GM12878 (cell line): ENCODE measurements around the gene MLLT3. TPM values are rescaled to one million over a fixed set of nuclear protein-coding genes. Genes with fewer than 3 reads are reported as not detected.

Experiments used
- ATAC-seq: fragments of 200-7000 bp; cut with Tn5 transposase; 3 replicates; pipeline ENCODE4 v1.9.1; 2020; ENCODE audit warnings: mild to moderate bottlenecking, moderate library complexity
- BruUV-seq: library from RNA; stranded (reverse); fragments of 400-500 nt; replicated peaks from 2 replicates; lab custom pipeline; 2021; lab: Mats Ljungman, UMichigan
- CTCF ChIA-PET: fragments of 300-600 bp; sonication (Branson Sonifier 250); formaldehyde crosslinking; extraction: SDS; loops from one replicate; lab custom pipeline; 2021; ENCODE audit warnings: inconsistent platforms; lab: Yijun Ruan, JAX
- POLR2A ChIA-PET: fragments of 350-600 bp; formaldehyde crosslinking; extraction: SDS; loops from one replicate; lab custom pipeline; 2021; ENCODE audit warnings: inconsistent platforms; lab: Charles Lee
- RAD21 ChIA-PET: fragments of 300-600 bp; sonication (Branson Sonifier 250); formaldehyde crosslinking; loops from one replicate; lab custom pipeline; 2023; ENCODE audit warnings: antibody characterized with exemption; ENCODE audit not compliant: unreplicated experiment; lab: Charles Lee
- SMC1A ChIA-PET: fragments of 300-600 bp; sonication (Branson Sonifier 250); formaldehyde crosslinking; loops from one replicate; lab custom pipeline; 2023; ENCODE audit not compliant: unreplicated experiment, uncharacterized antibody; lab: Charles Lee
- DNase-seq: peaks from one replicate; pipeline ENCODE4 v3.0.0-alpha.2; 2011; ENCODE audit warnings: low read depth, low spot score
- FAIRE-seq: peaks from 3 replicates; lab custom pipeline; 2011; peaks lifted over from hg19 to GRCh38; lab: Jason Lieb, UNC
- H2AFZ ChIP-seq: 2 replicates; pipeline ENCODE4 v1.6.0; 2011; ENCODE audit warnings: low read depth, low read length, control low read depth; ENCODE audit not compliant: control insufficient read depth
- H3K27ac ChIP-seq: 2 replicates; pipeline ENCODE4 v1.5.1; 2011; ENCODE audit warnings: control low read depth; ENCODE audit not compliant: control insufficient read depth, insufficient read depth
- H3K27me3 ChIP-seq, 2 experiments: replicated peaks in 1 of 2; 2 replicates each; pipeline versions ENCODE4 v1.6.0 to v1.6.1; 2011; ENCODE audit warnings: low read length in 1 of 2; ENCODE audit not compliant: control insufficient read depth in 2 of 2, insufficient read depth in 2 of 2
- H3K36me3 ChIP-seq, 2 experiments: 2 replicates each; pipeline ENCODE4 v1.5.1; 2011; ENCODE audit warnings: low read length in 1 of 2; ENCODE audit not compliant: control insufficient read depth in 2 of 2, insufficient read depth in 2 of 2
- H3K4me1 ChIP-seq: 2 replicates; pipeline ENCODE4 v1.6.1; 2011; ENCODE audit warnings: mild to moderate bottlenecking, low read length, moderate library complexity, mixed read lengths; ENCODE audit not compliant: control insufficient read depth, insufficient read depth
- H3K4me2 ChIP-seq: 2 replicates; pipeline ENCODE4 v1.6.0; 2011; ENCODE audit warnings: control low read depth; ENCODE audit not compliant: control insufficient read depth, insufficient read depth
- H3K4me3 ChIP-seq: fragments of 200-600 bp; sonication (generic); 2 replicates; pipeline ENCODE4 v1.5.1; 2016
- H3K79me2 ChIP-seq: 2 replicates; pipeline ENCODE4 v1.6.0; 2011; ENCODE audit warnings: low read length; ENCODE audit not compliant: control insufficient read depth, insufficient read depth
- H3K9ac ChIP-seq: 2 replicates; pipeline ENCODE4 v1.8.0; 2011; ENCODE audit warnings: low read length, control low read depth, mixed read lengths; ENCODE audit not compliant: control insufficient read depth, insufficient read depth
- H3K9me3 ChIP-seq: replicated peaks from 3 replicates; pipeline ENCODE4 v1.5.1; 2011; ENCODE audit warnings: mild to moderate bottlenecking, low read length; ENCODE audit not compliant: control insufficient read depth, insufficient read depth
- H4K20me1 ChIP-seq: 2 replicates; pipeline ENCODE4 v1.6.0; 2011; ENCODE audit not compliant: control insufficient read depth, insufficient read depth
- CBX5 ChIP-seq: sonication (generic); IDR thresholded peaks from 2 replicates; pipeline ENCODE4 v1.6.1; 2016; ENCODE audit warnings: low read depth, moderate library complexity, mild to moderate bottlenecking, inconsistent platforms
- POLR2A ChIP-seq: IDR thresholded peaks from 2 replicates; pipeline ENCODE4 v1.6.1; 2011; ENCODE audit warnings: low read depth, mild to moderate bottlenecking, low read length
- SIX5 ChIP-seq: IDR thresholded peaks from 2 replicates; pipeline ENCODE4 v1.6.1; 2011; ENCODE audit warnings: mild to moderate bottlenecking, low read depth, low read length, moderate library complexity; ENCODE audit not compliant: severe bottlenecking
- SMC3 ChIP-seq: IDR thresholded peaks from 2 replicates; pipeline ENCODE4 v1.6.1; 2011; ENCODE audit warnings: low read length, improper control_type of control experiment, borderline replicate concordance
- SP1 ChIP-seq: IDR thresholded peaks from one replicate; pipeline ENCODE4 v1.6.1; 2011; ENCODE audit warnings: low read depth, low read length
- SREBF2 ChIP-seq: IDR thresholded peaks from 2 replicates; pipeline ENCODE4 v1.6.1; 2012; ENCODE audit warnings: mild to moderate bottlenecking, low read length
- SRF ChIP-seq, 2 experiments: IDR thresholded peaks; 2 replicates each; pipeline ENCODE4 v1.6.1; 2011; ENCODE audit warnings: low read depth in 2 of 2, low read length in 2 of 2, mild to moderate bottlenecking in 1 of 2, moderate library complexity in 1 of 2
- ZNF622 ChIP-seq: fragments of 450-650 bp; IDR thresholded peaks from 2 replicates; pipeline ENCODE4 v1.6.1; 2017; ENCODE audit warnings: mild to moderate bottlenecking, inconsistent platforms
- WGBS: methylation state at CpG from one replicate; pipeline ENCODE4 v1.1.6; 2016; ENCODE audit warnings: low lambda C conversion rate; ENCODE audit not compliant: insufficient replicate concordance, insufficient coverage; ENCODE audit errors: missing lambda C conversion rate; 5-methylcytosine and 5-hydroxymethylcytosine counted together
- in situ Hi-C: fragments of 300-500 bp; cut with MboI; formaldehyde crosslinking; loops from 9 replicates; pipeline ENCODE4 v1.14.3; 2018; ENCODE audit warnings: mixed read lengths
- intact Hi-C: fragments of 100-400 bp; cut with micrococcal nuclease; formaldehyde crosslinking; loops from one replicate; pipeline ENCODE4 v1.14.2; 2022; ENCODE audit not compliant: unreplicated experiment
- polyA plus RNA-seq, 11 experiments: library from polyadenylated mRNA; depleted of rRNA in 4 of 11; unstranded in 6 of 11; stranded (reverse) in 5 of 11; fragments of >200 nt; fragmentation: Nextera tagmentation in 4 of 11; fragmentation: Illumina TruSeq in 1 of 11; extraction: Ambion mirVana in 4 of 11; extraction: Trizol in 1 of 11; gene quantifications; 1 replicate in 1 of 11; 2 replicates in 10 of 11; pipeline versions ENCODE4 v1.2.1 to v1.2.3, GENCODE V29; 2011 to 2016; ENCODE audit warnings: inconsistent platforms in 2 of 11, missing spikeins in 2 of 11, low read depth in 1 of 11
- total RNA-seq, 4 experiments: library from RNA; depleted of rRNA in 3 of 4; stranded (reverse); fragments of >200 nt in 3 of 4; fragmentation: Illumina TruSeq in 1 of 4; extraction: Trizol in 1 of 4; gene quantifications; 2 replicates each; pipeline versions ENCODE4 v1.2.1 to v1.2.3, GENCODE V29; 2013 to 2021
- TF ChIP-seq, protein P1 (sequence below): fragments of 450-650 bp; IDR thresholded peaks from 2 replicates; pipeline ENCODE4 v1.6.1; 2017; ENCODE audit warnings: mild to moderate bottlenecking

Gene MLLT3
- total and polyA plus RNA-seq, 10 of the 15 experiments (the other 5 are each of a cell fraction or from before 2014, with no cell fraction given) = 17.7 to 72.3 (median 35.6) TPM

DNA sequence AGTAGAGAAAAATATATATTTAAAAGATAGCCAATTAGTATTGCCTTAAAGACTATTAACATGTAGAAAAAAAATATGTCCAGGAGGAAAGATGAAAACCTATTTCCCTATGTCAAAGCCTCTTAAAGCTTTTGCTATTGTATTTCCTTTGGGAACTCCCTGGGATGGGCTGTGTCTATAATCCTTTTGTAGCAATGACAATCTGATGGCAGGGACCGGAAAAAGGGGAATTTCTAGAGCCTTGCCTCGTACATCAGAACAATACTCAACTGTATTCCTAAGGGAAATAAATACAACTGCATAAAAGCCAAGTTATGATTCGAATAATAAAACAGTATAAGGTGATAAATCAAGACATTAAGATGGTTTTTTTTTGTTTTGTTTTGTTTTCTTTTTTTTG is 257.3 kb downstream of the MLLT3 start:
- H4K20me1 ChIP-seq = no peaks in the 10 kb centered on the region
- H3K79me2 ChIP-seq = no peaks in the 10 kb centered on the region; the same call in 1 of the 2 replicates
- 86% methylated on average over 3 of the region's 3 CpGs for WGBS
- FAIRE-seq (no peak), DNase-seq (no peak), ATAC-seq (no peak)
- H3K36me3 ChIP-seq = peaks cover 0 to 15% of the 10 kb centered on the region in 2 experiments
- no peak overlapping the region for H3K4me3 ChIP-seq
- no TSS peak for BruUV-seq
- in situ Hi-C loops (loop anchor here (25.0 kb wide), 1 partner anchor 747 kb away; no protein-coding TSS in a partner anchor), intact Hi-C loops (no loop called here)
- POLR2A ChIA-PET = no interaction called here
- no peak overlapping the region for H3K4me2 ChIP-seq
- SMC1A ChIA-PET = interaction anchor here (0.6 kb wide), 1 partner anchor 67 kb away, joined by 3 read pairs; no protein-coding TSS in a partner anchor
- no peak overlapping the region for H3K9ac ChIP-seq
- H3K9me3 ChIP-seq = no peaks in the 10 kb centered on the region
- CTCF ChIA-PET = interaction anchor here (0.8 to 1.7 kb wide), 2 partner anchors 8 to 30 kb away, joined by 3 read pairs; no protein-coding TSS in a partner anchor
- TF ChIP-seq SREBF2 = no peak
- TF ChIP-seq SP1 = no peak
- no peak for TF ChIP-seq SMC3
- TF ChIP-seq, all 136 proteins: peak for 0
- peaks cover 11% of the 10 kb centered on the region for H3K4me1 ChIP-seq
- H2AFZ ChIP-seq = no peak overlapping the region
- RAD21 ChIA-PET = interaction anchor here (0.6 kb wide), 1 partner anchor 258 kb away, joined by 3 read pairs; the partner anchor contains the start of gene MLLT3
- H3K27ac ChIP-seq = no peak overlapping the region
- no peaks in the 10 kb centered on the region for H3K27me3 ChIP-seq

GRCh38 chr9:20363233-20363632 is 259.1 kb downstream of the MLLT3 start:
- Histone ChIP-seq H2AFZ (no peak overlapping the region), H3K9ac (no peak overlapping the region), H3K27me3 (no peaks in the 10 kb centered on the region), H3K4me1 (peaks cover 11% of the 10 kb centered on the region), H3K36me3 (peaks cover 0 to 15% of the 10 kb centered on the region in 2 experiments), H3K79me2 (no peaks in the 10 kb centered on the region), H3K4me3 (no peak overlapping the region)
- 96% methylated on average over 4 of the region's 4 CpGs for WGBS
- ATAC-seq = no peak
- TF ChIP-seq SRF (IDR thresholded peaks at IDR 0.05; ENCODE audit: low read depth in 2 of 2, low read length in 2 of 2) (no peak), ZNF622 (no peak), POLR2A (no peak), SIX5 (no peak), CBX5 (no peak)
- TF ChIP-seq, protein P1, sequence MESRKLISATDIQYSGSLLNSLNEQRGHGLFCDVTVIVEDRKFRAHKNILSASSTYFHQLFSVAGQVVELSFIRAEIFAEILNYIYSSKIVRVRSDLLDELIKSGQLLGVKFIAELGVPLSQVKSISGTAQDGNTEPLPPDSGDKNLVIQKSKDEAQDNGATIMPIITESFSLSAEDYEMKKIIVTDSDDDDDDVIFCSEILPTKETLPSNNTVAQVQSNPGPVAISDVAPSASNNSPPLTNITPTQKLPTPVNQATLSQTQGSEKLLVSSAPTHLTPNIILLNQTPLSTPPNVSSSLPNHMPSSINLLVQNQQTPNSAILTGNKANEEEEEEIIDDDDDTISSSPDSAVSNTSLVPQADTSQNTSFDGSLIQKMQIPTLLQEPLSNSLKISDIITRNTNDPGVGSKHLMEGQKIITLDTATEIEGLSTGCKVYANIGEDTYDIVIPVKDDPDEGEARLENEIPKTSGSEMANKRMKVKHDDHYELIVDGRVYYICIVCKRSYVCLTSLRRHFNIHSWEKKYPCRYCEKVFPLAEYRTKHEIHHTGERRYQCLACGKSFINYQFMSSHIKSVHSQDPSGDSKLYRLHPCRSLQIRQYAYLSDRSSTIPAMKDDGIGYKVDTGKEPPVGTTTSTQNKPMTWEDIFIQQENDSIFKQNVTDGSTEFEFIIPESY = no peak
- TF ChIP-seq, all 136 proteins: peak for 0
- DNase-seq (no peak), FAIRE-seq (no peak)
- ChIA-PET POLR2A (no interaction called here), CTCF (no interaction called here), RAD21 (no interaction called here), SMC1A (no interaction called here)
- Histone ChIP-seq H4K20me1 (no peaks in the 10 kb centered on the region), H3K9me3 (no peaks in the 10 kb centered on the region), H3K27ac (no peak overlapping the region), H3K4me2 (no peak overlapping the region)
- no TSS peak for BruUV-seq
- intact Hi-C loops (no loop called here), in situ Hi-C loops (loop anchor here (25.0 kb wide), 1 partner anchor 749 kb away; no protein-coding TSS in a partner anchor)
